H54 (cell line): ENCODE measurements around the gene ASIC1.
"Not testable (repeated sequence)": the region's sequence is repeated elsewhere in the genome, so short reads cannot be mapped to it uniquely, and the experiment has no call there.

Source experiments
- DNase-seq: peaks from one replicate; pipeline ENCODE4 v3.0.0; 2011; ENCODE audit warnings: low spot score, mixed read lengths; ENCODE audit not compliant: insufficient read length
- FAIRE-seq: peaks from 3 replicates; lab custom pipeline; 2011; peaks lifted over from hg19 to GRCh38; lab: Jason Lieb, UNC
- POLR2A ChIP-seq: IDR thresholded peaks from 2 replicates; pipeline ENCODE4 v1.6.1; 2011; ENCODE audit warnings: low read depth, mild to moderate bottlenecking, low read length

ASIC1 gene

GRCh38 chr12:50074936-50075807 is 17.8 kb downstream of the ASIC1 start:
- FAIRE-seq (peak; percentile 69), DNase-seq (peak; percentile 87)
- TF ChIP-seq POLR2A, result no peak

GRCh38 chr12:50075808-50076170 is 18.4 kb downstream of the ASIC1 start:
- no peak for DNase-seq
- no peak for FAIRE-seq
- TF ChIP-seq POLR2A, result no peak

GRCh38 chr12:50077099-50077498 is 19.7 kb downstream of the ASIC1 start:
- no peak for DNase-seq
- no peak for TF ChIP-seq POLR2A
- no peak for FAIRE-seq

- DNase-seq (no peak), FAIRE-seq (no peak)
- TF ChIP-seq POLR2A, result no peak
These were observed 20.9 kb downstream of the ASIC1 start for GRCh38 chr12:50078281-50078680.

GRCh38 chr12:50079771-50080170 is 22.4 kb downstream of the ASIC1 start:
- TF ChIP-seq POLR2A, result no peak
- no peak for FAIRE-seq
- DNase-seq, result no peak

GRCh38 chr12:50081096-50081808 is 23.9 kb downstream of the ASIC1 start:
- FAIRE-seq (no peak), DNase-seq (no peak)
- no peak for TF ChIP-seq POLR2A

GRCh38 chr12:50082644-50083043 is 25.2 kb downstream of the ASIC1 start:
- no peak for FAIRE-seq
- TF ChIP-seq POLR2A, result no peak
- no peak for DNase-seq

GRCh38 chr12:50083301-50083700 is 25.9 kb downstream of the ASIC1 start:
- no peak for DNase-seq
- TF ChIP-seq POLR2A, result no peak
- no peak for FAIRE-seq

- not testable (repeated sequence) for FAIRE-seq, DNase-seq
These were observed 27.0 kb downstream of the ASIC1 start for GRCh38 chr12:50084409-50084774.

- FAIRE-seq (no peak), DNase-seq (peak; percentile 89)
- 0 out of 2 replicates have a peak, but pooled peaks have one; percentile 33 for TF ChIP-seq POLR2A
These were observed 27.6 kb downstream of the ASIC1 start, which contains the start of gene SMARCD1 for GRCh38 chr12:50084775-50085614. SMARCD1 (plus strand) TSS chr12:50085342; CDS start chr12:50085370, 28 bp downstream.

- DNase-seq, result no peak
- TF ChIP-seq POLR2A, result no peak
- FAIRE-seq, result no peak
These were observed 28.2 kb downstream of the ASIC1 start for GRCh38 chr12:50085615-50086072.

- FAIRE-seq, result no peak
- TF ChIP-seq POLR2A, result no peak
- no peak for DNase-seq
These were observed 28.8 kb downstream of the ASIC1 start for GRCh38 chr12:50086148-50086547.

GRCh38 chr12:50087151-50087550 is 29.8 kb downstream of the ASIC1 start:
- FAIRE-seq, result no peak
- TF ChIP-seq POLR2A, result no peak
- no peak for DNase-seq
